ENCODE data around the gene ATG2A.
A peak's percentile ranks its signal among the peaks of the same experiment; 100 is the strongest.

ATG2A gene

DNA sequence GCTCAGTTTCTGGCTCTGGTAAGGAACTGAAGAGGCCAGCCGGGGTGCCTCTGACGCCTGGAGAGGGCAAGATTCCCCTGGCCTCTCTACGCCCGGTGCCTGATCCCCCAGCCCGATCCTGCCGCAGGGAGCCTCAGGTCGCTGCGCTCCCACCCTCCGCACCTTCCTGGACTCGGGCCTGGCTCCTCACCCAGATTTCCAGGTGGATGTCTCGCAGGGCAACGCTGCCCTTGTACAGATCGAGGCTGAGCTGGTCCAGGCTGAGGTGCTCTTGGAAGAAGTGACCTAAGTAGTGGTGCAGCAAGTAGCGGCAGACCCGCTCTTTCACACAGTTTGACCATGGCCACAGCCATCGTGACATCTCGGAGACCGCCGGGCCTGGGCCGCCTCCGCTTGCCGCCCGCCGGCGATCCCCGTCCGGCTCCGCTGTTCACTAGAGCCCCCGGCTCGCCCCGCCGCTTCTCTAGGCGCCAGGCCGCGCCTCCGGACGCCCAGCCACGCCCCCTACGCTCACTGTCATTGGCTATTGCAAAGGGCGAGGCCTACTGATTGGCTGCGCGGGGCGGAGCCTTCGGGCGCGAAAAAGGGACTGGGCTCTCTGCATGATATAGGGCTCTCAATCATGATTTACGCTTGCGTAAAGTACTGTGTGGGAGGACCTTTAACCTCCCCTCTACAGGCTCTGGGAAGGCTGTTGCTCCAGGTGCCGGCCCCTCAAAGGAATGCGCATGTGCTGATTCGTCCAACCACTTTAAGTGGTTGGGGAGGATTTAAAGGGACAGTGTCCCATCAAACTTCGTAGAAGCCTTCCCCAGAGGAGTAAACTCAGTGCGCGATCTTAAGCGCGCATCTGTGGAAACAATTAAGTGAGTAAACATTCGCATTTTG, at the start of gene ATG2A:
TSS of gene ATG2A (minus strand) at position 435 of the 888 bp plus-strand sequence. CDS start at position 361, 74 bp downstream.
- peak; percentile 100 for DNase-seq

DNA sequence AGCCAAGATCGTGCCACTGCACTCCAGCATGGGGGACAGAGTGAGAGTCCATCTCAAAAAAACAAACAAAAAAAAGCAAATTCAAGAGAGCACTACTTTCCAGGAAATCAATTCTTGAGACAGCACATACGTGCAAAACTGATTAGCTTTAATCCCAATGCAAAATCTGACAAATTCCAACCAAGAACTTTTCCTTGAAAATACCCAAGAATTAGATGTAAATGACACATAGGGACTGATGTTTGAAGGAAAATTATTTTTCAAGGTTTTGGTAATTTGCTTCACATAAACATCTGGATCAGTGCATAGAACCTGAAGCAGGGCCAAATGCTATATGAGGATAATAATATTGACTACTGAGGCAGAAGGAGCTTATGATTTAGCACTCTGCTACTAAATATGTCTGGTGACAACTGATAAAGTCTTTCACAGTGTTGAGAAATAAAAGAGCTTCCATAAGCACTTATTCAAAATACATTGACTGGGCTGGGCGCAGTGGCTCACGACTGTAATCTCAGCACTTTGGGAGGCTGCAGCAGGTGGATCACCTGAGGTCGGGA, 46.1 kb upstream of the ATG2A start:
- DNase-seq, result no peak

DNA sequence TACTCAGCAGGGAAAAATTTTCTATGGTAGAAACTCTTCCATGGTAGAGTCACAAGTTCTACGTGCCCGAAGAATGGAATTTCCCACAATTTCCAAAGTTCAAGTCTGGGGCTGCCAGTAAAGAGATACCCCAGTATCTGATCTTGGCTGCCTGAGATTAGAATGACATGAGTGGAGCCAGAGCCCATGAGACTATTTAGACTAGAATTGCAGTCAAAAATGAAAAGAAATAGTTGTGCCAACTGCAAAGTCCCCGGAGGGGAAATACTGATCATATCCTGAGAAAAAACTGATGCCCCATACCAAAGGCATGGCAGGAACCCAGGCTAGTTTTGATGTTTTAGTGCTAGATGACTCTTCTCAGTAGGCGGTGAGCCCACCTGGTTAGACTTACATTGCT, 43.7 kb upstream of the ATG2A start:
- DNase-seq, result peak; percentile 43

DNA sequence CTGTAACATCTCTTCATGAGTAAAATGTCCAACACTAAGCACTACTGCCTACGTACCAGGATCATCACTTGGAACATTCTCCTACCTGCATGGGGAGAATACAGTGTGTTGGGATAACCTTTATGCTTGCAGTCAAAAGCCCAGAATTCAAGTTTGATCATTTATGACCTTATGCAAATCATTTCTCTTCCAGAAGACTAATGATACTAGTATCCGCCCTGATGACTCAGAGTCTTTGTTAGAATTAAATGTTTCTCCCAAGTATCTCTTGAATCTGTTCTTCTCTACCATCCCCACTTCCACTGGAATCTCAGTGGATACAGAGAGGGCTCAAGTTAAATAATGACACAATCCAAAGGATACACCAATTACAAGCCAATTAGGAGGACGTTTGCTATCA, 42.5 kb upstream of the ATG2A start:
- no peak for DNase-seq

DNA sequence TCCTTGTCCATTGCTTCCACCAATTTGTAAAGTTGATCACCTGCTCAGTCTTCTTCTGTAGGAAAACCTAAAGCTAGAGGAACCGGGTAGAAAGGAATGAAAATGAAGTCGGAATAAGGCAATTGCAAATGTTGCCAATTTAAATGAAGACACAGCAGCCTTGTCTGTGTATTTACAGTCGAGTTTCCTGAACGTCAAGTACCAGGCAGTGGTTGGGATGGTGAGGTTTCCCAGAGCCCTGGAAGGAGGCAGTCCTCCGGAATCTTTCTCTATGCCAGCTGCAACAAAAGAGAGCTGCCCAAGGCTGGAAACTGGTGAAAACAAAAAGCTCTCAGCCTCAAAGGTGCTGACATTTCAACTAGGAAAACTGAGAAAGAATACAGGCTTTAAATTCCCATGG, 37.2 kb upstream of the ATG2A start:
- DNase-seq, result no peak

DNA sequence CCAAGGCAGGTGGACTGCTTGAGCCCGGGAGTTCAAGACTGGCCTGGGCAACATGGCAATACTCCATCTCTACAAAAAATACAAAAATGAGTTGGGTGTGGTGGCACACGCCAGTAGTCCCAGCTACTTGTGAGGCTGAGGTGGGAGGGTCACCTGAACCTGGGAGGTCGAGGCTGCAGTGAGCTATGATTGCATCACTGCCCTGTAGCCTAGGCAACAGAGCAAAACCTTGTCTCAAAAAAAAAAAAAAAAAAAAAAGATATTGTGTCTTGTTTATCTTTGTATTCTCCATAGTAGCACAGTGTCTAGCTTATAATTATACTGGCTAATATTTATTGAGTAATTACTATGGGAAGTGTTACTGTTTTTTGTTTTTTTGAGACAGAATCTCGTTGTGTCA, 34.5 kb upstream of the ATG2A start:
- DNase-seq, result no peak

DNA sequence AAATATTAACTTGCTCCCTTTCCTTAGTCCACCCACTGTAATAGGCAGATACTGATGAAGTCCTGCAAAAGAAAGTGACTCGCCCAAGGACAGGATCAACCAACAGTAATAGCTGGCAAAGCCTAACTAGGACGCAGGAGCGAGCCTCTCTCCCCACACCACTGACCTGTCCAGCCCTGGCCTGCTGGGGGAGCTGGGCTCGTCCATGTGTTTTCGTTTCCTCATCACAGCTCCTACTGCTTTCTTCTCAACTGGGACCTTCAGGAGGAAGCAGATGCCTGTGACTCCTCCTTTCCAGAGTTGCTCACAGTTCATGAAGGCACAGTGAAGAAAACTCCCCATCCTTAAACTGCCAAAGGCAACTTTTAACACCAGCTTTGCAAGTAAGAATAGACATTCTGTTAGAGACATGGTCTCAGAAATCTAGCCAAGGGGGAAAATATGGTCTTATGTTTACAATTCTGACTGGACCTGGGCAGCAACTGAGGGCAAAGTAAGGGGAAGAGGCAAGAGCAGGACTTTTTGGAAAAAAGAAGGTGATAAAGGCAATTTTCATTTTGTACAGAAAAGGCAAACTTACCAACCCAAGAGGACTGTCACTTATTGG, 30.3 kb upstream of the ATG2A start:
- no peak for DNase-seq

DNA sequence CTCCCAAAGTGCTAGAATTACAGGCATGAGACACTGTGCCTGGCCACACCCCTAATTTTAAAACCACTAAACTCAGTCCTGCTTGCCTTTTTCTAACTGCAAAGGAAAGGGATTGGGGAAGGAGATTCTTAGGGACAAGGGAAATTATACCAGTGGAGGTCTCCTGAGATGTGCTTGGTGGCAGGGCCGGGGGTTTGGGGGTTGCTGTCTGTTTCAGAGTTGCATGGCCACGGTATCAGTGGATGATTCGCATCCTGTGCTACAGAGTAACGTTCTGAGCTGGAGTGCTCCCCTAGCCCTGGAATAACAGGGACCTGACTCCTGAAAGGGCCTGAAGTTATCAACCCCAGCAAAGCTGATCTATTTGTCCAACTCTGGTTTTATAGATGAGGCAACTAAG, 19.5 kb upstream of the ATG2A start:
- no peak for DNase-seq

DNA sequence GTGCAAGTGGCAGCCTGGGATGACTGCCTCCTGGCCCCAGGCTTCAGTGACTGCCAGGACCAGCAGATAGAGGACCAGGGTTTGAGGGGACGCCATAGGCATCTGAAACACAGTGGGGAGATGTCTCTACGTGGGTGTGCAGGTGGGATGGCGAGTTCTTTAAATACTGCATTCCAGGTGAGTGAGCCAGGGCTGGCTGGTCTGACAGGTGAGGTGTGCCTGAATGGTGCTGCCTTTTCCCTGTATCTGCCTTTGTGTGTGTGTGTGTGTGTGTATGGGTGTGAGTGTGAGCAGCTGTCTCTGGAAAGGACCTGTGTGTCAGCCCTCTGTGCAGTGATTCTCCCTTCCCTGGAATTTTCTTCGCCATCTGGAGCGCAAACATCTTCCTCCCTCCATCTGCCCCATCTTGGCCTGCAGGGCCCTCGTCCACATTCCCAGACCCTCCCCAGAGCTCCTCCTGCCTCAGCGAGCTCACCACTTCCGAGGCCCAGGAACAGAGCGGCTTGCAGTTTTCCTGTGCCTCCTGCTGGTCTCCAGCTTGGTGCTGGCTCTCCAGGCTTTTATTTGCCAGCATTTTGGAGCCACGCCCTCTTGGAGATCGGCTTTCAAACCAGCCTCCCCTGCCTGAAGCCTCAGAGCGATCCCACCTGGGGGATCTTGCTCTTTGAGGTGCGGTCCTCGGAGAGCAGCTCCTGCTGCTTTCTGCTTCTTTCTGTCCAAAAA, 18.5 kb upstream of the ATG2A start, which contains the start of gene GPHA2:
TSS of gene GPHA2 (minus strand) at position 535 of the 723 bp plus-strand sequence. CDS start at position 102, 433 bp downstream.
- no peak for DNase-seq

DNA sequence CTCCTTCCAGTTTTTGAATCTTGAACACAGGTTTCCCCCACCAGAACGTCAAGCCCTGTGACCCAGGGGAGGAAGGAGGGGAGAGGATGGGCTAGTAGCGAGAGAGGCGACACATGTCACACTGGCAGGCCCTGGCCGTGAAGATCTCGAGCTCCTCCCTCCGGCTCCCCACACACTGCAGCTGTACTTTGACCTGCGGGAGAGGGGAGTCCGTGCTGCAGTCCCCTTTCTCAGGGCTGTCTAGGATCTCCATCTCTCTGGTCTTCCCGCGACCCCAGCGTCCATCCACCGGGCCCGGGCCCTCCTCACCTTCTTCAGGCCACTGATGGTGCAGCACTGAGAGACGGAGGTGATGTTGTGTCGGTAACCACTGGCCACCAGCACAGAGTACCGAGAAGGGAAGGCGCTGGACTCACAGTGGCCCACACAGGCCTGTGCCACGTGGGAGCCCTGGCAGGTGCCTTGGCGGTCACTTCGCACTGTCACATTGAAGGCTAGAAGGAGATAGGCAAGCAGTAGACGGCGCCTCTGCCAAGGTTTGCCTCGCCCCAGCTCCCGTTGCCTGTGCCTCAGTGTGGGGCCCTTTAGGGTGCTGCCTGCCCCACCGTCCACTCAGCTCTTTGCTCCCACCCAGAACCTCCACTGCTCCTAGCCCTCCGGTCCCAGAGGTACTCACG, 17.8 kb upstream of the ATG2A start:
- no peak for DNase-seq

DNA sequence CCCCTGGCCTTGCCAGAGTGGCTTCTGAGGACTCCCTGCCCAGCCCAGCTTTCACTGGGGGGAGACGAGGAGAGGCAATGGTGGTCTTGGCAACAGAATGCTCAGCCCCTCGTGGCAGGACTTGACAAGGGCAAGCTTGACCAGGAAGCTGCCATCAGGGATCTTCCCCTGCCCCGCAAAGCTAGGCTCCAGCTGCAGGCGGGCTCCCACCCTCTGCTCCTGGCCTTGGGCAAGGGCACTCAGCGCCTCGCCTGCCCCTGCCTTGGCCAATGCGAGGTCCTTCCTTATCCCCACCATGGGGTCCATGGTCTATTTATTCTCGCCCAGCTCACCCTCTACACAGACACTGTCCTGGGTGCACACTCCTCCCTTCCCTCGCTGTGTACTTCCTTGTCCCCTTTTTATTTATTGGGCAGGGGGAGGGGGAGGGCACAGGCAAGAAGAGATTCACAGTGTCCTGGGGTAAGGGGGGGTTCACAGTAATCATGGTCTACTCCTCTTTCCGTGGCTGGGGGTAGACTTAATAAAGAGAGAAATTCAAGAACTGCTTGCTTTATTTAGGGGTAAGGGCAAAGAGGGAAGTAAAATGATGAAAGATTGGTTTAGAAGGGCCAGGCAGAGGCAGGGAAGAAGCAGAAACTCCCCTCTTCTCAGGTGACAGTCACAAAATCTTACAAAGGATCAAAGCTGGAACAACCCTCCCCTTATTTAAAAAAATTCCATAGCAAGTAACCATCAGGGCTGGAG, 17.1 kb upstream of the ATG2A start:
- DNase-seq, result no peak

DNA sequence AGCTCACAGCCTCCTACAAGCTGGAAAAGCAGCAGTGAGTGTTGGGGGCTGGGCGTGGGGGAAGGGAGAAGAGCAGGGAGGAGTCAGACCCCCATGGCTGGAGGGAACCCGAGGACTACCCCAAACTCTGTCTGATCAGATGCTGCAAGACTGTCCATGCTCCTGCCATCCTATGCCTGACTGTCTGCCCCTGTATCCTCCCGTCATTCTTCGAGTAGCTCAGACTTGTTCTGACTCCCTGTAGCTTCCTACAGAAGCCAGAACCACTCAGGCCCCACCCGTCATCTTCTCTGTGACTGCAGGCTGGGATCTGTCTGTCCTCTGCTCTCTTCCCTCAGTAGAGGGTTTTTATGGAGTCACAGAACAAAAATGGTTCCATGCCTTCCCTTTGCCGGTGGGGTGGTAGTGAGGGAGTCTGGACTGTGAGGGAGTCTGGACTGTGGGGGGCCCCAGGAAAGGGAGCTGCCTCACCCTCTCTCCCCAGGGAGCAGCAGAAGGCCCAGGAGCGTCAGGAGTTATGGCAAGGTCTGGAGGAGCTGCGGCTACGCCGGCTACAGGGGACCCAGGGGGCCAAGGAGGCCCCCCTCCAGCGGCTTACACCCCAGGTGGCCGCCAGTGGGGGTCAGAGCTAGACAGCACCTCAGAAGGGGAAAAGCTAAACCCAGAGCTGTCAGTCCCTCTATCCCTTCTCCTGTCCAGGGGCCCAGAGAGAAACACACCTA, 16.4 kb upstream of the ATG2A start:
- no peak for DNase-seq

DNA sequence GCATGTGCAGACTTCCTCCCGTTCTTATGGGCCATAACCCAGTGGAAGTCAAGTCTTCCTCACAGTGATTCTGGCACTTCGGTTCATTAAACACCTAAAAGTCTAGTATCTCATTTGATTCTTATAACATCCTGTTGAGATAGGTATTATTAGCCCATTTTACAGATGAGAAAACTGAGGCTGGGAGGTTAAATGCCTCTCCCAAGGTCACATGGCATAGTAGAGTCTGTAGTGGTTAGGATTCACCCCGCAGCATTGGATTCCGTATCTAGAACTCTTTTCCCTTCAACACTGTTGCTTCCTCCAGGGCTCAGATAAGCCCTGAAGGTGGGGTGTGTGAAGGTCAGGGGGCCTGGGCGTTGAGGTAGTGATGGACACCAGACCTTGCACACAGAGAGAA, 15.3 kb upstream of the ATG2A start:
- no peak for DNase-seq

DNA sequence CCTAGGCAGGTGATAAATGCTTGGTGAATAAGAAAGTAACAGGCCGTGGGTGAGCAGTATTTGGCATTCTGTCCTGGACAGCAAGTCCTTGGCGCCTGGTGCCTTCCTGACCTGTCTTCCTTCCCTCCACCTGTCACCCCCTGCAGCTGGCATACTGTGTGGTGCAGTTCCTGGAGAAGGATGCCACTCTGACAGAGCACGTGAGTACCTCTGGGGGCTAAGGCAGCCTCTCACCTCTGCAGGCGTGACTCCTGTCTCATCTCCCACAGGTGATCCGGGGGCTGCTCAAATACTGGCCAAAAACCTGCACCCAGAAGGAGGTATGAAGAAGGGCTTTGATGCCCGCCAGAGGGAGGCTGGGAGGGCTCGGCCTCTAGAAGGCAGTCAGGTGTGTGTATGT, 14.3 kb upstream of the ATG2A start:
- no peak for DNase-seq

DNA sequence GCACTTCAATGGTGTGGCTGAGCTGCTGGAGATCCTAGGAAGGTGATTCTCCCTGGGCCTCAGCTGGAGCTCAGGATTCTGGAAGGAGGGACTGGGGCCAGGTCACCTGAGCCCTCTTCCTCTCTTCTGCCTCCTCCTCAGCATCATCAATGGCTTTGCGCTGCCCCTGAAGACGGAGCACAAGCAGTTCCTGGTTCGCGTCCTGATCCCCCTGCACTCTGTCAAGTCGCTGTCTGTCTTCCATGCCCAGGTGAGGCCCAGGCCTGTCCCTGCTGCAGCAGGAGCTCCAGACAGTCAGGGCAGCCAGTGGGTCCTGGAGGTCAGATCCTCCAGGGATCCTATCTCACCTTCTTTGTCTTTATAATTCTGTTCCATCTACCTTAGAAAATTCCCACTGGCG, 13.3 kb upstream of the ATG2A start:
- no peak for DNase-seq

DNA sequence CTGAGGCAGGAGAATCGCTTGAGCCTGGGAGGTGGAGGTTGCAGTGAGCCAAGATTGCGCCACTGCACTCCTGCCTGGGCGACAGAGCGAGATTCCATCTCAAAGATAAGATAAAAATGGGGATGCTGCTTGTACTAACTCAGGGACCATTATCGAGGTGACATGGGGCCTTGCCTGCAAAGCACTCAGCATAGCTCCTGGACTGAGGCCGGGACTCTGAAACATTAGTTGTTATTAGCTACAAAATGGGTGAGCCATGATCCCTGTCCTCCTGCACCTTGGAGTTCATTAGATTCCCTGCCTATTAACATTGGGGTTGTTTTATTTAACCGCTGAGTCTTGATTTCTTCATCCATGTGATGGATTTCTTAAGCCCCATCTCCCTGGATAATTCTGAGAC, 12.6 kb upstream of the ATG2A start:
- DNase-seq, result no peak

DNA sequence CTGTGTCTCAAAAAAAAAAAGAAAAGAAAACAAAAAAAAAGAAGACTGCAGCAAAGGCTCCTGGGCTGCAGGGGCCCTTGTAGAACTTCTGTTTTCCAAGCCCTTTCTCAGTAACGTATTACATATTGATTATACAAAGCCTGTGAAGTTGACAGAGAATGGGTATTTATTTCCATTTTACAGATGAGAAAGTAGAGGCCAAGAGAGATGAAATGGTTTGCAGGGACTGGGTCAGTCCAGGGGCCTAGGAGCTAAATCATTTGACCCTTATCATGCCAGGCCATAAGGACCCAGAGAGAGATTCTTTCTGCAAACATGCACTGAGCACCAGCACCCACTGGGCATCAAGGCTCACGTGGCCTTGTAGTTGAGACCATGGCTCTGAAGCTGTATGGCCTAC, 11.9 kb upstream of the ATG2A start:
- DNase-seq, result no peak

DNA sequence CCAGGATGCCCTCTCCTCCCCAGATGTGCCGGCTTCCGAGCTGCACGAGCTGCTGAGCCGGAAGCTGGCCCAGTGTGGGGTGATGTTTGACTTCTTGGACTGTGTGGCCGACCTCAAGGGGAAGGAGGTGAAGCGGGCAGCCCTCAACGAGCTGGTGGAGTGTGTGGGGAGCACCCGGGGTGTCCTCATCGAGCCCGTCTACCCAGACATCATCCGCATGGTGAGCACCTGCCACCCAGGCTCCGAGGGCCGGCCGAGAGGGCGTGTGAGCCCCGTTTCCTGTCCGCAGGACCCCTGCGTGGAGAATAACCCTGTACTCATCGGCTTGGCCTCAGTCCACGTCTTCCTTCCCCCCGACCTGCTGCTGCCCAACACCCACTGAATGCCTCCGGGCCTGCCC, 9.7 kb upstream of the ATG2A start:
- DNase-seq, result no peak

DNA sequence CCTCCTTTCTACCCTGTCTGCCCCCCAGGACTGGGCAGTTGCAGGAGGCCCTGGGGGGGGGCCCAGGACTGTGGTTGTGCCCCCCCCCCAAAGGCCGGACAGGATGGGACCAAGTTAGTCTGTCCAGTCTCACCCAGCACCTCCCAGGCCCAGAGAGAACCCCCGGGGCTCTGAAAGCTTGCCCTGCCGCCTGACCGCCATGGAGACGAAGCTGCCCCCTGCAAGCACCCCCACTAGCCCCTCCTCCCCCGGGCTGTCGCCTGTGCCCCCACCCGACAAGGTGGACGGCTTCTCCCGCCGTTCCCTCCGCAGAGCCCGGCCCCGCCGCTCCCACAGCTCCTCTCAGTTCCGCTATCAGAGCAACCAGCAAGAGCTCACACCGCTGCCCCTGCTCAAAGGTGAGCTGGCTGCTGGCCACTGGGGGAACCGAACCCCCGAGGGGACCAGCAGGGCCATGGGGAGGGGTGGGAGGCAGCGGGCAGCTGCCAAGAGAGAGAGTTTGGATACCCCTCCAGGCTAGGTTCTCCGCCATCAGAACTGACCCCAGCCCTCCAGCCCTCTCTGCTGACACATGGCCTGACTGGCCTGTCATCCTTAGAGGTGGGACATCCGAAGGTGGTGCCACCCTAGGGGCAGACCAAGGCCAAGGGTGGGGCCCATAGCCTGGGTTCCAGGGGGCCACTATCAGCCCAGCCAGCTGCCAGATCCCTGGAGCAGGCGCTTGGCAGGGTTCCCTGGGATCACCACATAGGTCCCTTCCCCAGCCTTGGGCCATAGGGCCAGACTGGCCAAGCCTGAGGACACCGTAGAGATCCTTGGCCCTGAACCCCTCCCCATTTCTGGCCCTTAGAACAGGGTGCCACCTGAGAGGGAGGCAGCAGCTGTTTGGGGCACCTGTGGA, 8.8 kb upstream of the ATG2A start:
- peak; percentile 86 for DNase-seq

DNA sequence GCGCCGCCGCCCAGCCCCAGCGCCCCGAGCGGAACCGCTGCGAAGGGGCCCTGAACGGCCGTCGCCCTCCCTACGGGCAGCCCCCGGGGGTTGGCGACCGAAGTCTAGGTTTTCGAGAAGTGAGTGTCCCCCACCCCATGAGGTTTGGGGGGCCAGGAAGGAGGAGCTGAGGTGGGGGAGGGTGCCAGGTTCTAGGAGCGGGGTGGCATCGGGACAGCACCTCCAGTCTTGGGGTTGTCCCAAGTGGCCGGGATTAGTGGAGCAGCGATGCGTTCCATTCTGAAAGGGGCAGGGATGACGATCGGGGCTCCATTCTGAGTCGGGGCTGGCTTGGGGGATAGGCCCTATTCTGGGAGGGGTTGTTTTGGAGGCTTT, 7.9 kb upstream of the ATG2A start:
- peak; percentile 20 for DNase-seq
